GM12874 (cell line): Measurements from ENCODE around the gene MEFV.

Experiments
- CTCF ChIP-seq: IDR thresholded peaks from 2 replicates; pipeline ENCODE4 v1.5.1; 2011; ENCODE audit warnings: low read depth, mild to moderate bottlenecking, control low read depth, low read length, moderate library complexity; ENCODE audit not compliant: insufficient read depth

The MEFV gene

GRCh38 chr16:3212006-3212405, 44.4 kb downstream of the MEFV start:
- no peak for TF ChIP-seq CTCF

GRCh38 chr16:3207086-3207953, 49.1 kb downstream of the MEFV start:
- TF ChIP-seq CTCF, result no peak

GRCh38 chr16:3202903-3203539, 53.4 kb downstream of the MEFV start:
- TF ChIP-seq CTCF, result no peak

GRCh38 chr16:3198334-3199072, 57.9 kb downstream of the MEFV start:
- no peak for TF ChIP-seq CTCF

GRCh38 chr16:3195975-3196374, 60.5 kb downstream of the MEFV start:
- no peak for TF ChIP-seq CTCF

GRCh38 chr16:3194792-3195191, 61.6 kb downstream of the MEFV start:
- TF ChIP-seq CTCF, result no peak
